ENCODE data around the gene VGLL3.

Gene VGLL3

DNA sequence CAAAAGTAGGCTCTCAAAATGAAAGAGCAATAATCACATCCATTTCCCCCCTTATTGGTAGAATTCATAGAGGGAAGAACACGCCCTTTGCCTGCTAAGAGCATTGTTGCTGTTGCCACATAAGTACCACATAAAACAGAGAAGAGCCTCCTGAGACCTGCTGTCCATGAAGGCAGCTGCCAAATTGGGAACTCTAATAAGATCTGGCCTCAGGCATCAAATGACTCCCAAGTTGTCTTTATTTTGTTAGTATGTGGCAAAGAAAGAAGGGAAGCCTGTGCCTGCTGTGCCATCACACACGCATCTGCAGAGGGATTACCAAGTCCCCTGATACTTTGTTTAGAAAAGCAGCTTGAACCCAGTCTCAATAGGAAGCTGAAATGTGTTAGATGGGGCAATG is 23.9 kb downstream of the VGLL3 start:
- H3K4me3 ChIP-seq (ENCODE audit: low read depth, low read length): no peak overlapping the region
- TF ChIP-seq, protein P1, sequence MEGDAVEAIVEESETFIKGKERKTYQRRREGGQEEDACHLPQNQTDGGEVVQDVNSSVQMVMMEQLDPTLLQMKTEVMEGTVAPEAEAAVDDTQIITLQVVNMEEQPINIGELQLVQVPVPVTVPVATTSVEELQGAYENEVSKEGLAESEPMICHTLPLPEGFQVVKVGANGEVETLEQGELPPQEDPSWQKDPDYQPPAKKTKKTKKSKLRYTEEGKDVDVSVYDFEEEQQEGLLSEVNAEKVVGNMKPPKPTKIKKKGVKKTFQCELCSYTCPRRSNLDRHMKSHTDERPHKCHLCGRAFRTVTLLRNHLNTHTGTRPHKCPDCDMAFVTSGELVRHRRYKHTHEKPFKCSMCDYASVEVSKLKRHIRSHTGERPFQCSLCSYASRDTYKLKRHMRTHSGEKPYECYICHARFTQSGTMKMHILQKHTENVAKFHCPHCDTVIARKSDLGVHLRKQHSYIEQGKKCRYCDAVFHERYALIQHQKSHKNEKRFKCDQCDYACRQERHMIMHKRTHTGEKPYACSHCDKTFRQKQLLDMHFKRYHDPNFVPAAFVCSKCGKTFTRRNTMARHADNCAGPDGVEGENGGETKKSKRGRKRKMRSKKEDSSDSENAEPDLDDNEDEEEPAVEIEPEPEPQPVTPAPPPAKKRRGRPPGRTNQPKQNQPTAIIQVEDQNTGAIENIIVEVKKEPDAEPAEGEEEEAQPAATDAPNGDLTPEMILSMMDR (IDR thresholded peaks at IDR 0.05; ENCODE audit: borderline replicate concordance, insufficient read depth, low read depth, low read length): no peak

DNA sequence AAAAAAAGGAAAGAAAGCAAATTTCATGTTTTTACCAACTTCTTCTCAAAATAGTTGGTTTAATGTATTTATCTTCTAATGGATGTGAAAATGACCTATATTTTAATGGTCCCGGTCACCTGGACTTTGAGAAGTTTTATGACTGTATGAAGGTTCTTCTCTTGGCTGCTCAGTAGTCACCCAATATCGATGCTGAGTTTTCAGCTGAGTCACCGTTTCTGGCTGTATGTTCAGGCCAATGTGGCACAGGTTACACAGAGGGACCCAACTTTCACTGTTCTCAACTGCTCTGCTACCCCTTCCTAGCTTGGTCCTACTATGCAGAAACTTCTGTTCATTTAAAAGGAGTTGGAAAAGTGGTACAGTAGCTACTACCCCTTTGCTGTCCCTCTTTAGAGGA is 25.8 kb downstream of the VGLL3 start:
- TF ChIP-seq, protein P1 (IDR thresholded peaks at IDR 0.05; ENCODE audit: borderline replicate concordance, insufficient read depth, low read depth, low read length): no peak
- H3K4me3 ChIP-seq (ENCODE audit: low read depth, low read length): no peak overlapping the region

DNA sequence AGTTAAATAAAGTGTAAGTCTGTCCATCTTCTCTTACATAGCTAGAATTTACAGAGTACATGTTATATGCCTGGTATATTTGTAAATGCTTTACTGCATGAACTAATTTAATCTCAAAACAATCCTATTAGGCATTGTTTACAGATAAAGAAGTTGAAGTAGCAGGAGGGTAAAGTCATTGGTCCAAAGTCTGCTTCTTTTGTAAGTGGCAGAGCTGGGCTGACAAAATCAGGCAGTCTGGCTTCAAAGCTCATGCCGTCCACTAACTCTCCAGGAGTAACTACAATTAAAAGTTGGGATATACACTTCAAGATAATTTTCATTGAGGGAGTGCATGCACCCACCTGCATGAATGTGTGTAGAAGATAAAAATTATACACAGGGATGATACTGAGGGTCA is 27.3 kb downstream of the VGLL3 start:
- TF ChIP-seq, protein P1 (IDR thresholded peaks at IDR 0.05; ENCODE audit: borderline replicate concordance, insufficient read depth, low read depth, low read length): no peak
- no peak overlapping the region for H3K4me3 ChIP-seq (ENCODE audit: low read depth, low read length)

DNA sequence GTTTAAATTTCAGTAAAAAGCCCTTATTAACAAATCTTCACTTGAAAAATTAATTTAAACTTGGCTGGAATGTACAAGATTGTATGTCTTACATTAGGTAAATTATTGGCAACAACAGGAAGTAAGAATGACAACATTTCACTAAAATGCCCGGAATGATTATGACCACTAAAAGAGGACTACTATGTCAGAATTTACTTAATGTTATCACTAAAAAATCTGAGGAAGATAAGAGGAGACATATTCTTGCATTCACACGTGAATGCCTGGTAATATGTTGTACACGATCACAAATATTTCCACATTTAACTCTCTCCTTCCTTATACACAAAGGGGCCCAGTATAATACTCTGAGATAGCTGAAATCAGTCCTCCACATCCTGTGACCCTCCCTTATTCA is 29.7 kb downstream of the VGLL3 start:
- no peak overlapping the region for H3K4me3 ChIP-seq (ENCODE audit: low read depth, low read length)
- TF ChIP-seq, protein P1 (IDR thresholded peaks at IDR 0.05; ENCODE audit: borderline replicate concordance, insufficient read depth, low read depth, low read length): no peak

DNA sequence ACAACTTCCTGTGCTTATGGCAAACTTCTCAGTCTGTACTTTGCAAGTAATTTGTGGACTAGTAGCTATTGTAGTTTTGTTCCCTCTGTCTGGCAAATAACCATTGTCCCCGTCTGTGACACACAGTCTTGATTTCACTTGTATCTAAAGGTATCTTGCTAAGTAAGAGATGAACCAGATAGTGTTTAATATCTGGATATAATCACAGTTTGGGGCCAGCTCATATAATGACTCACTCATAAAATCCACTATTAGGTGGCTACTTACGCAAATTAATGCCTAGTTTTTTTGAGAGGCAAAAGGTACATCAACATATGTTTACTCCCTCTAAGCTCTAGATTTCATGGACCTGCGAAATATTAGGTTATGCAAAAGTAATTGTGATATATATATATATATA is 30.4 kb downstream of the VGLL3 start:
- TF ChIP-seq, protein P1 (IDR thresholded peaks at IDR 0.05; ENCODE audit: borderline replicate concordance, insufficient read depth, low read depth, low read length): no peak
- H3K4me3 ChIP-seq (ENCODE audit: low read depth, low read length): no peak overlapping the region

DNA sequence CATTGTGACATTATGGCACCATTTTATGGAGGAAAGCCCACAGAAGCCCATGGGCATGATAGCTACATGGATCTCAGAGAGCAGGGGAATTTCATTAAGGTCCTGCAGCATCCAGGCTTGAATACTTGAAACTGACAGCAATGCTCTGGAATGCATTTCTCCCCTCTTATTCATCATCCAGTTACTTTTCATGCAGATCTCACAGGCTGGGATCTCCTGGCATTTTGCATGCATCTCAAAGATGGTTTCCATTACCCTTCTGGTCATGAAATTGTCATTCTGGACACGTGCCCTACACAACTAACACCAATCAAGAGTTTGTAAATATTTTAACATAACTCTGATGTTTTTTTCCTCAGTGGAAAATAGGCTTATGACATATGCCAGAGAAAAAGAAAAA is 32.4 kb downstream of the VGLL3 start:
- no peak overlapping the region for H3K4me3 ChIP-seq (ENCODE audit: low read depth, low read length)
- TF ChIP-seq, protein P1 (IDR thresholded peaks at IDR 0.05; ENCODE audit: borderline replicate concordance, insufficient read depth, low read depth, low read length): no peak

DNA sequence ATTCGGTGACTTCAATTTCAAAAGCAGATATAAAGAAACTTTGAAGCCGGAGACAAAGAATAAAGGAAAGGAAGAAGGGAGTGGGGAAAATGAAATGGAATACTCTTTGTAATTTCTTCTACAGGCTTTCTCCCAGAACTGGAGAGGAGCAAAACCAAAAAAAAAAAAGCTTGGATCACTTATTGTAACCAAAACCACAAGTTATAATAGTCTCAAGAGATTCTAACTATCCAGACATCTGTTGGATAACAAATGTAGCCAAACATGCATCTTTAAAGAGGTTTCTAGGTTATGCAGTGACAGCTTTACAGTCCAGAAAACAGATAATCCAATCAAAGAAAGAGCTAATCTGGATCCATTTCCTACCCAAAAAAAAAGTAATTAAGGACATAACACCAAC is 36.2 kb downstream of the VGLL3 start:
- TF ChIP-seq, protein P1 (IDR thresholded peaks at IDR 0.05; ENCODE audit: borderline replicate concordance, insufficient read depth, low read depth, low read length): no peak
- no peak overlapping the region for H3K4me3 ChIP-seq (ENCODE audit: low read depth, low read length)

All from GM12875 (cell line).